Measurements from ENCODE around the gene ANGPTL4.

Gene ANGPTL4

GRCh38 chr19:8413629-8413995 is 49.7 kb downstream of the ANGPTL4 start:
- no peak for DNase-seq (ENCODE audit: low read depth)

GRCh38 chr19:8416796-8417195 is 52.8 kb downstream of the ANGPTL4 start:
- no peak for DNase-seq (ENCODE audit: low read depth)

- no peak for DNase-seq (ENCODE audit: low read depth)
Measured at GRCh38 chr19:8421484-8422461, 57.8 kb downstream of the ANGPTL4 start.

DNA sequence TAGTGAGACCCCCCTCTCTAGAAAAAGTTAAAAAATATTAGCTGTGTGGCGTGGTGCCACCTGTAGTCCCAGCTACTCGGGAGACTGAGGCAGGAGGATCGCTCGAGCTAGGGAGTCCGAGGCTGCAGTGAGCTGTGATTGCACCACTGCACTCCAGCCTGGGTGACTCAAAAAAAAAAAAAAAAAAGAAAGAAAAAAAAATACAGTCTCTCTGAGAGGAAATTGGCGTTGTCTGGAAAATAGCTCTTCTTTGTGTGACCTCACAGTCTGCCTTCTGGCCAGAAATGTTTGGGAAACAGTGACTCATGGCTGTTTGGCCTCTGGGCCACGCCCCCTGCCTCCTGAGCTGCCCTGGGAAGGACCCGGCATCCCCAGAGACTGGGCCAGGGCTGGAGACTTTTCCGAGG is 59.9 kb downstream of the ANGPTL4 start:
- DNase-seq (ENCODE audit: low read depth): peak; percentile 96

Measured in GM04503 (cell line).